HepG2 (cell line): ENCODE results near the gene ITCH. TPM values are rescaled to one million over a fixed set of nuclear protein-coding genes. Genes with fewer than 3 reads are reported as not detected.

Source experiments
- CC2D1A ChIP-seq: sonication (generic); formaldehyde crosslinking; IDR thresholded peaks from 2 replicates; pipeline ENCODE4 v1.8.1; 2023; ENCODE audit warnings: mild to moderate bottlenecking, missing genetic modification reagents
- CREB1 ChIP-seq, 2 experiments: fragments of 450-650 bp in 1 of 2; IDR thresholded peaks; 2 replicates each; pipeline ENCODE4 v1.6.1; 2016 to 2017; ENCODE audit warnings: control low read depth in 1 of 2, mild to moderate bottlenecking in 1 of 2, missing compliant biosample characterization in 1 of 2, missing genetic modification characterization in 1 of 2
- ETV5 ChIP-seq: IDR thresholded peaks from 2 replicates; pipeline ENCODE4 v1.6.1; 2018; ENCODE audit warnings: missing biosample characterization, missing genetic modification reagents, inconsistent platforms, borderline replicate concordance
- FOXK1 ChIP-seq: sonication (generic); formaldehyde crosslinking; IDR thresholded peaks from 2 replicates; pipeline ENCODE4 v1.4.0; 2020; ENCODE audit warnings: low read depth, missing genetic modification reagents, borderline replicate concordance
- JUND ChIP-seq: sonication (generic); formaldehyde crosslinking; IDR thresholded peaks from 2 replicates; pipeline ENCODE4 v1.8.0; 2022; ENCODE audit warnings: mild to moderate bottlenecking, missing genetic modification reagents
- LCORL ChIP-seq, 2 experiments: fragments of 450-650 bp in 1 of 2; sonication (generic) in 1 of 2; formaldehyde crosslinking in 1 of 2; IDR thresholded peaks; 2 replicates each; pipeline versions ENCODE4 v1.5.0 to v1.6.1; 2017 to 2020; ENCODE audit warnings: antibody characterized with exemption in 1 of 2, missing genetic modification reagents in 1 of 2
- NR1H2 ChIP-seq: sonication (generic); formaldehyde crosslinking; IDR thresholded peaks from 2 replicates; pipeline ENCODE4 v1.8.1; 2022; ENCODE audit warnings: low read depth, missing genetic modification reagents, borderline replicate concordance
- SMC3 ChIP-seq: IDR thresholded peaks from 2 replicates; pipeline ENCODE4 v1.6.1; 2011; ENCODE audit warnings: low read length, improper control_type of control experiment
- SNAPC2 ChIP-seq: sonication (generic); formaldehyde crosslinking; IDR thresholded peaks from 2 replicates; pipeline ENCODE4 v1.8.1; 2022; ENCODE audit warnings: mild to moderate bottlenecking, missing genetic modification reagents
- SP140L ChIP-seq: sonication (generic); formaldehyde crosslinking; IDR thresholded peaks from 2 replicates; pipeline ENCODE4 v1.4.0; 2020; ENCODE audit warnings: missing genetic modification reagents, borderline replicate concordance
- THAP11 ChIP-seq: IDR thresholded peaks from 2 replicates; pipeline ENCODE4 v1.6.1; 2016; ENCODE audit warnings: missing biosample characterization, missing genetic modification reagents
- ZNF292 ChIP-seq: sonication (generic); formaldehyde crosslinking; IDR thresholded peaks from 2 replicates; pipeline ENCODE4 v1.8.1; 2022; ENCODE audit warnings: mild to moderate bottlenecking, low read depth, missing genetic modification reagents, borderline replicate concordance
- ZNF496 ChIP-seq: sonication (generic); formaldehyde crosslinking; IDR thresholded peaks from 2 replicates; pipeline ENCODE4 v1.8.1; 2023; ENCODE audit warnings: mild to moderate bottlenecking, moderate library complexity, missing genetic modification reagents; ENCODE audit not compliant: insufficient replicate concordance
- ZNF543 ChIP-seq: sonication (generic); formaldehyde crosslinking; IDR thresholded peaks from 2 replicates; pipeline ENCODE4 v1.4.0; 2020; ENCODE audit warnings: mild to moderate bottlenecking, missing genetic modification reagents
- ZSCAN31 ChIP-seq: sonication (generic); formaldehyde crosslinking; IDR thresholded peaks from 2 replicates; pipeline ENCODE4 v1.5.0; 2020; ENCODE audit warnings: low read depth, mild to moderate bottlenecking, missing genetic modification reagents
- polyA plus RNA-seq, 8 experiments: library from polyadenylated mRNA; depleted of rRNA in 3 of 8; stranded (reverse) in 7 of 8; unstranded in 1 of 8; fragments of >200 nt; fragmentation: Illumina TruSeq in 4 of 8; extraction: Trizol in 4 of 8; gene quantifications; 2 replicates each; pipeline versions ENCODE4 v1.2.1 to v1.2.3, GENCODE V29; 2011 to 2016; ENCODE audit warnings: low read depth in 4 of 8, missing spikeins in 1 of 8, mixed read lengths in 1 of 8; ENCODE audit not compliant: insufficient read depth in 1 of 8
- total RNA-seq, 5 experiments: library from RNA; depleted of rRNA; stranded (reverse); fragments of >200 nt; fragmentation: Illumina TruSeq; extraction: Trizol; gene quantifications; 2 replicates each; pipeline ENCODE4 v1.2.3, GENCODE V29; 2016; ENCODE audit warnings: low read depth in 1 of 5
- TF ChIP-seq, protein P1 (sequence below): sonication (generic); formaldehyde crosslinking; IDR thresholded peaks from 2 replicates; pipeline ENCODE4 v1.8.0; 2022; ENCODE audit warnings: low read depth, missing genetic modification reagents
- TF ChIP-seq, protein P2 (sequence below): IDR thresholded peaks from 2 replicates; pipeline ENCODE4 v1.6.1; 2016; ENCODE audit warnings: missing genetic modification reagents, missing compliant biosample characterization
- TF ChIP-seq, protein P3 (sequence below): sonication (generic); formaldehyde crosslinking; IDR thresholded peaks from 2 replicates; pipeline ENCODE4 v1.4.0; 2020; ENCODE audit warnings: low read depth, missing genetic modification reagents
- TF ChIP-seq, protein P4 (sequence below): sonication (generic); formaldehyde crosslinking; IDR thresholded peaks from 2 replicates; pipeline ENCODE4 v1.9.0; 2021; ENCODE audit warnings: missing genetic modification reagents, mild to moderate bottlenecking, borderline replicate concordance

ITCH gene
- total and polyA plus RNA-seq, 2 of the 13 experiments (the other 11 are each of a cell fraction or from before 2014, with no cell fraction given): 20.5 to 112 TPM

DNA sequence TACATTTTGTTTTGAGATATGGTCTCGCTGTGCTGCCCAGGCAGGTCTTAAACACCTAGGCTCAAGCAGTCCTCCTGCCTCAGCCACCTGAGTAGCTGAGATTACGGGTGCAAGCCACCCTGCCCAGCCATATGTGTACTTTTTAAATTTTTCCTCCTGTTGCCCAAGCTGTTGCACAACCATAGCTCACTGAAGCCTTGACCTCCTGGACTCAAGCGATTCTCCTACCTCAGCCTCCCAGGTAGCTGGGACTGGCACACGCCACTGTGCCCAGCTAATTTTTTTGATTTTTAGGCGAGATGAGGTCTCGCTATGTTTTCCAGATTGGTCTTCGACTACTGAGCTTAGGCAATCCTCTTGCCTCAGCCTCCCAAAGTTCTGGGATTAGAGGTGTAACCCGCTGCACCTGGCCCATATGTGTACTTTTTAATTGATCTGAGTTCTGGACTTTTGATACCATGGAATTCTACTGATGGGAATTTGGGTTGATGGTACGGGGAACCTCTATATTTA is 44.9 kb downstream of the ITCH start (continued):
- TF ChIP-seq, protein P1, sequence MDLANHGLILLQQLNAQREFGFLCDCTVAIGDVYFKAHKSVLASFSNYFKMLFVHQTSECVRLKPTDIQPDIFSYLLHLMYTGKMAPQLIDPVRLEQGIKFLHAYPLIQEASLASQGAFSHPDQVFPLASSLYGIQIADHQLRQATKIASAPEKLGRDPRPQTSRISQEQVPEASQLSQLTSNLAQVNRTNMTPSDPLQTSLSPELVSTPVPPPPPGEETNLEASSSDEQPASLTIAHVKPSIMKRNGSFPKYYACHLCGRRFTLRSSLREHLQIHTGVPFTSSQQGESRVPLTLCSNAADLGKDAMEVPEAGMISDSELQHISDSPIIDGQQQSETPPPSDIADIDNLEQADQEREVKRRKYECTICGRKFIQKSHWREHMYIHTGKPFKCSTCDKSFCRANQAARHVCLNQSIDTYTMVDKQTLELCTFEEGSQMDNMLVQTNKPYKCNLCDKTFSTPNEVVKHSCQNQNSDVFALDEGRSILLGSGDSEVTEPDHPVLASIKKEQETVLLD (CRISPR knock-in tag): no peak
- TF ChIP-seq CREB1 (IDR thresholded peaks at IDR 0.05) (no peak), CREB1 (CRISPR knock-in tag; IDR thresholded peaks at IDR 0.05) (peak; percentile 71; the same call in 1 of the 2 replicates), LCORL (IDR thresholded peaks at IDR 0.05) (peak; percentile 90), LCORL (CRISPR knock-in tag; IDR thresholded peaks at IDR 0.05) (peak; percentile 100), ZNF292 (CRISPR knock-in tag) (peak; percentile 93; the same call in 1 of the 2 replicates), THAP11 (peak; percentile 83), CC2D1A (0 out of 2 replicates have a peak, but pooled peaks have one; percentile 59), SMC3 (peak; percentile 71), JUND (CRISPR knock-in tag) (peak; percentile 72), SP140L (CRISPR knock-in tag) (0 out of 2 replicates have a peak, but pooled peaks have one; percentile 63), ETV5 (CRISPR knock-in tag) (peak; percentile 89), ZSCAN31 (CRISPR knock-in tag) (peak; percentile 88), SNAPC2 (CRISPR knock-in tag) (peak; percentile 91), NR1H2 (CRISPR knock-in tag) (no peak), ZNF543 (peak; percentile 91), FOXK1 (CRISPR knock-in tag) (peak; percentile 92), ZNF496 (CRISPR knock-in tag) (no peak)
- TF ChIP-seq, protein P2, sequence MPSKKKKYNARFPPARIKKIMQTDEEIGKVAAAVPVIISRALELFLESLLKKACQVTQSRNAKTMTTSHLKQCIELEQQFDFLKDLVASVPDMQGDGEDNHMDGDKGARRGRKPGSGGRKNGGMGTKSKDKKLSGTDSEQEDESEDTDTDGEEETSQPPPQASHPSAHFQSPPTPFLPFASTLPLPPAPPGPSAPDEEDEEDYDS (CRISPR knock-in tag): peak; percentile 69; the same call in 1 of the 2 replicates
- TF ChIP-seq, protein P3, sequence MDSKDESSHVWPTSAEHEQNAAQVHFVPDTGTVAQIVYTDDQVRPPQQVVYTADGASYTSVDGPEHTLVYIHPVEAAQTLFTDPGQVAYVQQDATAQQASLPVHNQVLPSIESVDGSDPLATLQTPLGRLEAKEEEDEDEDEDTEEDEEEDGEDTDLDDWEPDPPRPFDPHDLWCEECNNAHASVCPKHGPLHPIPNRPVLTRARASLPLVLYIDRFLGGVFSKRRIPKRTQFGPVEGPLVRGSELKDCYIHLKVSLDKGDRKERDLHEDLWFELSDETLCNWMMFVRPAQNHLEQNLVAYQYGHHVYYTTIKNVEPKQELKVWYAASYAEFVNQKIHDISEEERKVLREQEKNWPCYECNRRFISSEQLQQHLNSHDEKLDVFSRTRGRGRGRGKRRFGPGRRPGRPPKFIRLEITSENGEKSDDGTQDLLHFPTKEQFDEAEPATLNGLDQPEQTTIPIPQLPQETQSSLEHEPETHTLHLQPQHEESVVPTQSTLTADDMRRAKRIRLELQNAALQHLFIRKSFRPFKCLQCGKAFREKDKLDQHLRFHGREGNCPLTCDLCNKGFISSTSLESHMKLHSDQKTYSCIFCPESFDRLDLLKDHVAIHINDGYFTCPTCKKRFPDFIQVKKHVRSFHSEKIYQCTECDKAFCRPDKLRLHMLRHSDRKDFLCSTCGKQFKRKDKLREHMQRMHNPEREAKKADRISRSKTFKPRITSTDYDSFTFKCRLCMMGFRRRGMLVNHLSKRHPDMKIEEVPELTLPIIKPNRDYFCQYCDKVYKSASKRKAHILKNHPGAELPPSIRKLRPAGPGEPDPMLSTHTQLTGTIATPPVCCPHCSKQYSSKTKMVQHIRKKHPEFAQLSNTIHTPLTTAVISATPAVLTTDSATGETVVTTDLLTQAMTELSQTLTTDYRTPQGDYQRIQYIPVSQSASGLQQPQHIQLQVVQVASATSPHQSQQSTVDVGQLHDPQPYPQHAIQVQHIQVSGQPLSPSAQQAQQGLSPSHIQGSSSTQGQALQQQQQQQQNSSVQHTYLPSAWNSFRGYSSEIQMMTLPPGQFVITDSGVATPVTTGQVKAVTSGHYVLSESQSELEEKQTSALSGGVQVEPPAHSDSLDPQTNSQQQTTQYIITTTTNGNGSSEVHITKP (CRISPR knock-in tag): peak; percentile 81
- TF ChIP-seq, protein P4, sequence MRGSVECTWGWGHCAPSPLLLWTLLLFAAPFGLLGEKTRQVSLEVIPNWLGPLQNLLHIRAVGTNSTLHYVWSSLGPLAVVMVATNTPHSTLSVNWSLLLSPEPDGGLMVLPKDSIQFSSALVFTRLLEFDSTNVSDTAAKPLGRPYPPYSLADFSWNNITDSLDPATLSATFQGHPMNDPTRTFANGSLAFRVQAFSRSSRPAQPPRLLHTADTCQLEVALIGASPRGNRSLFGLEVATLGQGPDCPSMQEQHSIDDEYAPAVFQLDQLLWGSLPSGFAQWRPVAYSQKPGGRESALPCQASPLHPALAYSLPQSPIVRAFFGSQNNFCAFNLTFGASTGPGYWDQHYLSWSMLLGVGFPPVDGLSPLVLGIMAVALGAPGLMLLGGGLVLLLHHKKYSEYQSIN (CRISPR knock-in tag): no peak
